ENCODE results near the gene NADK.
"Not testable (repeated sequence)": the region's sequence is repeated elsewhere in the genome, so short reads cannot be mapped to it uniquely, and the experiment has no call there.

The NADK gene

GRCh38 chr1:1763657-1764621 is 14.3 kb downstream of the NADK start:
- DNase-seq: peak; percentile 91

GRCh38 chr1:1761504-1762376 is 16.5 kb downstream of the NADK start:
- no peak for DNase-seq

- peak; percentile 32 for DNase-seq
These were observed 17.6 kb downstream of the NADK start for GRCh38 chr1:1760715-1761114.

GRCh38 chr1:1760345-1760650 is 18.0 kb downstream of the NADK start:
- no peak for DNase-seq

- DNase-seq: no peak
These were observed 18.6 kb downstream of the NADK start for GRCh38 chr1:1759456-1760344.

GRCh38 chr1:1758692-1759455 is 19.4 kb downstream of the NADK start:
- DNase-seq: no peak

- no peak for DNase-seq
These were observed 20.1 kb downstream of the NADK start for GRCh38 chr1:1758059-1758621.

- no peak for DNase-seq
These were observed 20.7 kb downstream of the NADK start for GRCh38 chr1:1757422-1758058.

GRCh38 chr1:1756661-1757421 is 21.4 kb downstream of the NADK start:
- no peak for DNase-seq

- DNase-seq: no peak
These were observed 22.4 kb downstream of the NADK start for GRCh38 chr1:1755852-1756251.

GRCh38 chr1:1755426-1755825 is 22.8 kb downstream of the NADK start:
- DNase-seq: no peak

- DNase-seq: no peak
These were observed 24.0 kb downstream of the NADK start for GRCh38 chr1:1754051-1754815.

GRCh38 chr1:1753607-1754005 is 24.7 kb downstream of the NADK start:
- DNase-seq: no peak

- DNase-seq: no peak
These were observed 25.3 kb downstream of the NADK start for GRCh38 chr1:1752636-1753606.

GRCh38 chr1:1752190-1752589 is 26.1 kb downstream of the NADK start:
- DNase-seq: no peak

- DNase-seq: not testable (repeated sequence)
These were observed 28.3 kb downstream of the NADK start for GRCh38 chr1:1749941-1750340.

GRCh38 chr1:1748686-1749321 is 29.5 kb downstream of the NADK start:
- DNase-seq: no peak

GRCh38 chr1:1746566-1746909 is 31.7 kb downstream of the NADK start:
- DNase-seq: not testable (repeated sequence)

Measured in DMS79 (cell line).